Parathyroid adenoma (tissue), 2 donors: ENCODE data around the gene FNIP1.

Experiments
- H2AFZ ChIP-seq: fragments of 300-600 bp; sonication (generic); one replicate; pipeline ENCODE4 v1.7.0; 2017; ENCODE audit warnings: antibody characterized with exemption, mild to moderate bottlenecking
- H3K27ac ChIP-seq: fragments of 300-600 bp; sonication (generic); one replicate; pipeline ENCODE4 v1.7.0; 2017
- H3K27me3 ChIP-seq: fragments of 300-600 bp; sonication (generic); one replicate; pipeline ENCODE4 v1.7.0; 2017; ENCODE audit warnings: low read length; ENCODE audit not compliant: control insufficient read depth, insufficient read depth
- H3K36me3 ChIP-seq: fragments of 300-600 bp; sonication (generic); one replicate; pipeline ENCODE4 v1.7.0; 2017; ENCODE audit warnings: low read length; ENCODE audit not compliant: control insufficient read depth, insufficient read depth
- H3K4me1 ChIP-seq: fragments of 300-600 bp; sonication (generic); one replicate; pipeline ENCODE4 v1.7.0; 2017; ENCODE audit warnings: control low read depth
- H3K4me2 ChIP-seq: fragments of 300-600 bp; sonication (generic); one replicate; pipeline ENCODE4 v1.7.0; 2017; ENCODE audit warnings: low read length
- H3K4me3 ChIP-seq: fragments of 300-600 bp; sonication (generic); one replicate; pipeline ENCODE4 v1.7.0; 2017; ENCODE audit warnings: low read depth, low read length
- H3K79me2 ChIP-seq: fragments of 300-600 bp; sonication (generic); one replicate; pipeline ENCODE4 v1.7.0; 2017; ENCODE audit warnings: control low read depth
- H3K9ac ChIP-seq: fragments of 300-600 bp; sonication (generic); one replicate; pipeline ENCODE4 v1.7.0; 2017; ENCODE audit warnings: mild to moderate bottlenecking
- H3K9me3 ChIP-seq: fragments of 300-600 bp; sonication (generic); one replicate; pipeline ENCODE4 v1.7.0; 2017; ENCODE audit warnings: low read length; ENCODE audit not compliant: control insufficient read depth
- TF ChIP-seq, protein P1 (sequence below): fragments of 300-600 bp; sonication (generic); IDR thresholded peaks from one replicate; pipeline ENCODE4 v1.7.0; 2017; ENCODE audit warnings: antibody characterized with exemption, mild to moderate bottlenecking
- donor health status: primary hyperparathyroidism.

The FNIP1 gene

DNA sequence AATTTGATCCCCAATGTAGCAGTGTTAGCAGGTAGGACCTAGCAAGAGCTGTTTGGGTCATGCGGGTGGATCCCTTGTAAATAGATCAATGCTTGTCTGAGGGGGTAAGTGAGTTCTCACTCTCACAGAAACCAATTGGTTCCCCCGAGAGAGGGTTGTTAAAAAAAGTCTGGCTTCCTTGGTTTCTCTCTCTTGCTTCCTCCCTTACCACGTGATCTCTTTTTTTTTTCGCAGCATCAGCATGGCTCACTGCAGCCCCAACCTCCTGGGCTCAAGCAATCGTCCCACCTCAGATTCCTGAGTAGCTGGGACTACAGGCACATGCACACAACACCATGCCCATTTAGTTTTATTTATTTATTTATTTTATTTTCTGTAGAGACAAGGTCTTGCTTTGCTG lies 188.2 kb downstream of the FNIP1 start:
- Histone ChIP-seq H3K4me2 (no peak overlapping the region), H3K79me2 (peaks cover 16% of the 10 kb centered on the region), H3K4me3 (no peak overlapping the region), H3K27me3 (no peaks in the 10 kb centered on the region), H3K4me1 (peaks cover 5% of the 10 kb centered on the region), H3K27ac (no peak overlapping the region), H2AFZ (no peak overlapping the region), H3K9me3 (no peaks in the 10 kb centered on the region), H3K36me3 (no peaks in the 10 kb centered on the region), H3K9ac (no peak overlapping the region)
- TF ChIP-seq, protein P1, sequence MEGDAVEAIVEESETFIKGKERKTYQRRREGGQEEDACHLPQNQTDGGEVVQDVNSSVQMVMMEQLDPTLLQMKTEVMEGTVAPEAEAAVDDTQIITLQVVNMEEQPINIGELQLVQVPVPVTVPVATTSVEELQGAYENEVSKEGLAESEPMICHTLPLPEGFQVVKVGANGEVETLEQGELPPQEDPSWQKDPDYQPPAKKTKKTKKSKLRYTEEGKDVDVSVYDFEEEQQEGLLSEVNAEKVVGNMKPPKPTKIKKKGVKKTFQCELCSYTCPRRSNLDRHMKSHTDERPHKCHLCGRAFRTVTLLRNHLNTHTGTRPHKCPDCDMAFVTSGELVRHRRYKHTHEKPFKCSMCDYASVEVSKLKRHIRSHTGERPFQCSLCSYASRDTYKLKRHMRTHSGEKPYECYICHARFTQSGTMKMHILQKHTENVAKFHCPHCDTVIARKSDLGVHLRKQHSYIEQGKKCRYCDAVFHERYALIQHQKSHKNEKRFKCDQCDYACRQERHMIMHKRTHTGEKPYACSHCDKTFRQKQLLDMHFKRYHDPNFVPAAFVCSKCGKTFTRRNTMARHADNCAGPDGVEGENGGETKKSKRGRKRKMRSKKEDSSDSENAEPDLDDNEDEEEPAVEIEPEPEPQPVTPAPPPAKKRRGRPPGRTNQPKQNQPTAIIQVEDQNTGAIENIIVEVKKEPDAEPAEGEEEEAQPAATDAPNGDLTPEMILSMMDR = no peak

DNA sequence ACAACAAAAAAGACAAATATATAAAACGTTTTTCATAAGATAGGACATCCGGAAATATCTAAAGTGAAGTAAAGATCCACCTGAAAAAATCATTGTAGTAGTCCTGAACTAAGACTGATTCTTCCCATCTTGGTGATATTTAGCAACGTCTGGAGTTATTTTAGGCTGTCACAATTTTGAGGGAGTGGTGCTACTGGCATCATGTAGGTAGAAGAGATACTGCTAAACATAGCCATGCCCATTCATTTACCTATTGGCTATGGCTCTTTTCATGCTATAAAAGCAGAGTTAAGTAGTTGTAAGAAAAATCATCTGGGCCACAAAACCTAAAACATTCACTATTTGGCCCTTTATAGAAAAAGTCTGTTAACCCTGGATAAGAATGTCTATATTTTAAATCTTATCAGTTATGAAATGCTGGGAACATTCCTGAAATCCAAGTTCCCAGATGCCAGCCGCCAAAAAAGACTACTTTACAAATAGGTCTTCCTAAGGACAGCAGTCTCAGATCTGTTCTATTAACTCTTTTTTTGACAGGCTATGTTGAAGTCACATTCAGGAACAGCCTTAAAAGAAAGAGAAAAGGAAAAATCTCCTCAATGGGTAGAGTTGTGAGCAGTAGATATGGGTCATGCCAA lies 188.8 kb downstream of the FNIP1 start:
- Histone ChIP-seq H3K27me3 (no peaks in the 10 kb centered on the region), H3K36me3 (no peaks in the 10 kb centered on the region), H3K9me3 (no peaks in the 10 kb centered on the region), H3K4me1 (peaks cover 5% of the 10 kb centered on the region), H3K4me2 (no peak overlapping the region), H2AFZ (no peak overlapping the region), H3K4me3 (no peak overlapping the region), H3K27ac (no peak overlapping the region), H3K79me2 (peaks cover 15% of the 10 kb centered on the region), H3K9ac (no peak overlapping the region)
- TF ChIP-seq, protein P1 = no peak

DNA sequence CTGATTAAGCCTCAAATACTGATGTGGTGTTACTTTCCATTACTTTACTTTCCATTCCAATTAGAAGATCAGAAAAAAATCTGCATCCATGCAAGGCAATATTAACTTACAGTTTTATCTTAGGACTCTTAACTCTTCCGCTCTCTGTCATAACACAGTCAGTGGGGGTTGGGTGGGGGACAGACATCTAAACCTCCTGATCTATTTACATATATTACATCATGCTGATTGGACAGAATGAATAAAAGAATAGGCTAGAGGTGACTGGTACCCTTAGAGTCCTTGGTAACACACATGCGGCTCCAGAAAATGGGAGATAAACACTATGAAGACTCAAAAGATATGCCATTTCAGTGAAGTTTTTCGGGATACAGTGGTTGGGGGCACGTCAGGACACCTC lies 189.4 kb downstream of the FNIP1 start:
- no peak overlapping the region for H2AFZ ChIP-seq
- TF ChIP-seq, protein P1 = no peak
- no peak overlapping the region for H3K9ac ChIP-seq
- H3K4me3 ChIP-seq = no peak overlapping the region
- H3K27ac ChIP-seq = no peak overlapping the region
- no peak overlapping the region for H3K4me2 ChIP-seq
- peaks cover 13% of the 10 kb centered on the region for H3K79me2 ChIP-seq
- H3K9me3 ChIP-seq = no peaks in the 10 kb centered on the region
- no peaks in the 10 kb centered on the region for H3K27me3 ChIP-seq
- peaks cover 5% of the 10 kb centered on the region for H3K4me1 ChIP-seq
- no peaks in the 10 kb centered on the region for H3K36me3 ChIP-seq

DNA sequence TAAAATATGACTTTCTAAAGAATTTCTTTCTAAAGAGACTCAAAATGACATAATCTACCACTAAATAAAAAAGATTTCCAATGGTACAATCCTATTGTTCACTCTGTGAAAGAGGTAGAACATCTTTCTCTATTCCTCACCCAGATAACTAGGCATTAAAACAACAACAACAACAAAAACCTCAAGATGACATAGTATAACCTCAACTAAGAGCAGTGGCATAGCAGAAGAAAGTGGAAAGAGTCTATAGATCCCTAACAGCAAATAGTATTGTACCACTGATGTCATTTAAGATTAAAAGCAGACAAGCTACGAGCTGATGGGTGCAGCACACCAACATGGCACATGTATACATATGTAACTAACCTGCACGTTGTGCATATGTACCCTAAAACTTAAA lies 191.7 kb downstream of the FNIP1 start:
- Histone ChIP-seq H3K36me3 (no peaks in the 10 kb centered on the region), H3K9me3 (no peaks in the 10 kb centered on the region), H3K4me3 (no peak overlapping the region), H3K27ac (no peak overlapping the region), H3K27me3 (no peaks in the 10 kb centered on the region), H3K4me1 (peaks cover 5% of the 10 kb centered on the region), H3K4me2 (no peak overlapping the region), H2AFZ (no peak overlapping the region), H3K9ac (no peak overlapping the region), H3K79me2 (peaks cover 11% of the 10 kb centered on the region)
- TF ChIP-seq, protein P1 = no peak
